HG02973 (cell line): ENCODE measurements around the gene GPR61.

Experiments
- ATAC-seq: cut with Tn5 transposase; IDR thresholded peaks from one replicate; pipeline ENCODE4 v1.9.1; 2021; ENCODE audit warnings: moderate library complexity; ENCODE audit not compliant: unreplicated experiment

Gene GPR61

GRCh38 chr1:109508001-109508872, 31.4 kb upstream of the GPR61 start:
- ATAC-seq: no peak

GRCh38 chr1:109508873-109509175, 30.8 kb upstream of the GPR61 start:
- no peak for ATAC-seq

GRCh38 chr1:109509176-109510134, 30.2 kb upstream of the GPR61 start, which contains the start of gene AMIGO1:
Gene AMIGO1 (minus strand): TSS chr1:109509727. CDS start chr1:109508912, 815 bp downstream.
- no peak for ATAC-seq

GRCh38 chr1:109513110-109513710, 26.5 kb upstream of the GPR61 start:
- no peak for ATAC-seq

GRCh38 chr1:109514846-109515245, 24.8 kb upstream of the GPR61 start:
- ATAC-seq: no peak

- ATAC-seq: no peak
Observed at GRCh38 chr1:109516872-109517271, 22.8 kb upstream of the GPR61 start.

- ATAC-seq: no peak
Observed at GRCh38 chr1:109517337-109517736, 22.3 kb upstream of the GPR61 start.

- ATAC-seq: no peak
Observed at GRCh38 chr1:109521002-109521951, 18.4 kb upstream of the GPR61 start.

- ATAC-seq: no peak
Observed at GRCh38 chr1:109522026-109522425, 17.6 kb upstream of the GPR61 start.

GRCh38 chr1:109523706-109524105, 16.0 kb upstream of the GPR61 start:
- no peak for ATAC-seq

- ATAC-seq: no peak
Observed at GRCh38 chr1:109527098-109527811, 12.4 kb upstream of the GPR61 start.

GRCh38 chr1:109527846-109528695, 11.6 kb upstream of the GPR61 start:
- no peak for ATAC-seq

- ATAC-seq: no peak
Observed at GRCh38 chr1:109528712-109529111, 11.0 kb upstream of the GPR61 start.

- no peak for ATAC-seq
Observed at GRCh38 chr1:109529881-109530456, 9.7 kb upstream of the GPR61 start.

GRCh38 chr1:109530457-109531087, 9.1 kb upstream of the GPR61 start:
- ATAC-seq: no peak

GRCh38 chr1:109531380-109531779, 8.3 kb upstream of the GPR61 start:
- ATAC-seq: no peak

- no peak for ATAC-seq
Observed at GRCh38 chr1:109531826-109532364, 7.8 kb upstream of the GPR61 start.
